A673 (cell line): ENCODE measurements around the gene LPCAT2. TPM values are rescaled to one million over a fixed set of nuclear protein-coding genes. Genes with fewer than 3 reads are reported as not detected.
A peak's percentile ranks its signal among the peaks of the same experiment; 100 is the strongest.

ENCODE experiments used
- BruUV-seq: library from RNA; stranded (reverse); fragments of 400-500 nt; replicated peaks from 2 replicates; lab custom pipeline; 2021; lab: Mats Ljungman, UMichigan
- CTCF ChIA-PET: fragments of 300-600 bp; sonication (Branson Sonifier 250); formaldehyde crosslinking; loops from one replicate; lab custom pipeline; 2022; ENCODE audit warnings: antibody characterized with exemption; lab: Charles Lee
- POLR2A ChIA-PET: fragments of 300-600 bp; sonication (Branson Sonifier 250); formaldehyde crosslinking; loops from one replicate; lab custom pipeline; 2022; ENCODE audit warnings: antibody characterized with exemption; ENCODE audit not compliant: low non-redundant PET; lab: Charles Lee
- DNase-seq: peaks from one replicate; pipeline ENCODE4 v3.0.0-alpha.2; 2015; ENCODE audit warnings: low spot score
- H3K27ac ChIP-seq: fragments of 200-600 bp; sonication (generic); 2 replicates; pipeline ENCODE4 v1.5.1; 2016; ENCODE audit warnings: mixed run types, low read depth, mild to moderate bottlenecking, mixed read lengths, antibody characterized with exemption, low read length; ENCODE audit not compliant: poor library complexity, severe bottlenecking
- H3K27me3 ChIP-seq: fragments of 200-600 bp; sonication (generic); replicated peaks from 2 replicates; pipeline ENCODE4 v1.6.1; 2017; ENCODE audit warnings: mixed run types, low read depth, mild to moderate bottlenecking, mixed read lengths, antibody characterized with exemption, low read length; ENCODE audit not compliant: insufficient read depth, poor library complexity
- H3K36me3 ChIP-seq: fragments of 200-600 bp; sonication (generic); 2 replicates; pipeline ENCODE4 v1.6.1; 2016; ENCODE audit warnings: mixed run types, mild to moderate bottlenecking, mixed read lengths, antibody characterized with exemption, low read length; ENCODE audit not compliant: insufficient read depth, poor library complexity, severe bottlenecking
- H3K4me1 ChIP-seq: fragments of 200-600 bp; sonication (generic); 2 replicates; pipeline ENCODE4 v1.6.1; 2017; ENCODE audit warnings: mixed run types, mild to moderate bottlenecking, mixed read lengths, antibody characterized with exemption, low read length; ENCODE audit not compliant: insufficient read depth, poor library complexity, severe bottlenecking
- H3K4me3 ChIP-seq: fragments of 200-600 bp; sonication (generic); 2 replicates; pipeline ENCODE4 v1.5.1; 2016; ENCODE audit warnings: low read depth, mixed run types, mild to moderate bottlenecking, mixed read lengths, low read length; ENCODE audit not compliant: poor library complexity, severe bottlenecking
- H3K9me3 ChIP-seq: fragments of 200-600 bp; sonication (generic); 2 replicates; pipeline ENCODE4 v1.6.1; 2016; ENCODE audit warnings: mixed run types, low read depth, mild to moderate bottlenecking, mixed read lengths, antibody characterized with exemption, low read length; ENCODE audit not compliant: poor library complexity, severe bottlenecking
- CTCF ChIP-seq: fragments of 300-800, 200-600 bp; sonication (generic); conservative IDR thresholded peaks from 2 replicates; pipeline ENCODE4 v1.5.1; 2017; ENCODE audit warnings: low read depth, mild to moderate bottlenecking, antibody characterized with exemption, low read length, moderate library complexity, mixed read lengths
- EZH2 ChIP-seq: fragments of 200-600 bp; sonication (generic); IDR thresholded peaks from 2 replicates; pipeline ENCODE4 v1.6.1; 2017; ENCODE audit warnings: borderline replicate concordance, low read depth, mild to moderate bottlenecking, mixed read lengths, antibody characterized with exemption, low read length; ENCODE audit not compliant: poor library complexity, severe bottlenecking
- intact Hi-C: fragments of 100-400 bp; cut with micrococcal nuclease; formaldehyde crosslinking; loops from one replicate; pipeline ENCODE4 v1.10.0; 2022; ENCODE audit not compliant: unreplicated experiment
- total RNA-seq: library from RNA; stranded (reverse); gene quantifications from 2 replicates; pipeline ENCODE4 v1.2.3, GENCODE V29; 2021

The LPCAT2 gene
- total RNA-seq, 1 experiment from 2014 or later = 8.2 TPM

DNA sequence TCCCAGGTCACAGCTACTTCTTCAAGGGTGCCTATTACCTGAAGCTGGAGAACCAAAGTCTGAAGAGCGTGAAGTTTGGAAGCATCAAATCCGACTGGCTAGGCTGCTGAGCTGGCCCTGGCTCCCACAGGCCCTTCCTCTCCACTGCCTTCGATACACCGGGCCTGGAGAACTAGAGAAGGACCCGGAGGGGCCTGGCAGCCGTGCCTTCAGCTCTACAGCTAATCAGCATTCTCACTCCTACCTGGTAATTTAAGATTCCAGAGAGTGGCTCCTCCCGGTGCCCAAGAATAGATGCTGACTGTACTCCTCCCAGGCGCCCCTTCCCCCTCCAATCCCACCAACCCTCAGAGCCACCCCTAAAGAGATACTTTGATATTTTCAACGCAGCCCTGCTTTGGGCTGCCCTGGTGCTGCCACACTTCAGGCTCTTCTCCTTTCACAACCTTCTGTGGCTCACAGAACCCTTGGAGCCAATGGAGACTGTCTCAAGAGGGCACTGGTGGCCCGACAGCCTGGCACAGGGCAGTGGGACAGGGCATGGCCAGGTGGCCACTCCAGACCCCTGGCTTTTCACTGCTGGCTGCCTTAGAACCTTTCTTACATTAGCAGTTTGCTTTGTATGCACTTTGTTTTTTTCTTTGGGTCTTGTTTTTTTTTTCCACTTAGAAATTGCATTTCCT lies 3.4 kb upstream of the LPCAT2 start:
- H3K4me1 ChIP-seq = peaks cover 19% of the 10 kb centered on the region
- H3K9me3 ChIP-seq = no peaks in the 10 kb centered on the region
- no peak overlapping the region for H3K27ac ChIP-seq
- no peaks in the 10 kb centered on the region for H3K36me3 ChIP-seq
- TSS peak; percentile 77 for BruUV-seq
- intact Hi-C loops = no loop called here
- TF ChIP-seq CTCF = no peak
- no peak for TF ChIP-seq EZH2
- no peak overlapping the region for H3K4me3 ChIP-seq
- no peak for DNase-seq
- H3K27me3 ChIP-seq = no peaks in the 10 kb centered on the region
- POLR2A ChIA-PET = no interaction called here
- CTCF ChIA-PET = no interaction called here

DNA sequence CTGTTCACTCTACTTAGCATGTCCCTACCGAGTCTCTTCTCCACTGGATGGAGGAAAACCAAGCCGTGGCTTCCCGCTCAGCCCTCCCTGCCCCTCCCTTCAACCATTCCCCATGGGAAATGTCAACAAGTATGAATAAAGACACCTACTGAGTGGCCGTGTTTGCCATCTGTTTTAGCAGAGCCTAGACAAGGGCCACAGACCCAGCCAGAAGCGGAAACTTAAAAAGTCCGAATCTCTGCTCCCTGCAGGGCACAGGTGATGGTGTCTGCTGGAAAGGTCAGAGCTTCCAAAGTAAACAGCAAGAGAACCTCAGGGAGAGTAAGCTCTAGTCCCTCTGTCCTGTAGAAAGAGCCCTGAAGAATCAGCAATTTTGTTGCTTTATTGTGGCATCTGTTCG lies 2.8 kb upstream of the LPCAT2 start:
- Histone ChIP-seq H3K9me3 (no peaks in the 10 kb centered on the region), H3K4me3 (no peak overlapping the region), H3K27ac (no peak overlapping the region), H3K36me3 (no peaks in the 10 kb centered on the region), H3K4me1 (peaks cover 14% of the 10 kb centered on the region), H3K27me3 (no peaks in the 10 kb centered on the region)
- ChIA-PET POLR2A (no interaction called here), CTCF (no interaction called here)
- no peak for TF ChIP-seq CTCF
- TF ChIP-seq EZH2 = no peak
- BruUV-seq = no TSS peak
- DNase-seq = no peak
- intact Hi-C loops = no loop called here

DNA sequence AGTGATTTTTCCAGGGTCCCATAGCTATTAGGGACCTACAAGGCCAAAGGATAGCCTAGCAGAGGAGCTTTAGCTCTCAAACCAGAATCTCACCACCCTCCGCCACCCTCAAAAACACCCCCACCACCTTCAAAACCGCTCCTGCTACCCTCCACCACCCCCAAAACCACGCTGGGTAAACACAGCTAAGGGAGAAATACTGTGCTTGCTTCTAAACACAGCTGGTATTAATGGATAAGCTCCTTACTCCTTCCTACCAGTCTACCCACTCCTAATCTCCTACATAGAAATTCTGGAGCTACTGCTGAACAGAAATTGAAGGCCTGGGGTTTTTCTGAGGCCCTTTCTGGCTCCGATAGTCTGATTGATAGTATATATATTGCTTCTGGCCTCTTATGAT lies 2.2 kb upstream of the LPCAT2 start:
- ChIA-PET CTCF (no interaction called here), POLR2A (no interaction called here)
- no peak overlapping the region for H3K4me3 ChIP-seq
- DNase-seq = no peak
- H3K27ac ChIP-seq = no peak overlapping the region
- intact Hi-C loops = no loop called here
- H3K4me1 ChIP-seq = peaks cover 13% of the 10 kb centered on the region
- no peaks in the 10 kb centered on the region for H3K27me3 ChIP-seq
- TF ChIP-seq CTCF (no peak), EZH2 (no peak)
- H3K36me3 ChIP-seq = no peaks in the 10 kb centered on the region
- no peaks in the 10 kb centered on the region for H3K9me3 ChIP-seq
- BruUV-seq = no TSS peak
